GM12865 (cell line): ENCODE results near the gene TENM4.

Source experiments
- DNase-seq: peaks from one replicate; pipeline ENCODE4 v3.0.0; 2010; ENCODE audit warnings: low read depth
- H3K4me3 ChIP-seq: 2 replicates; pipeline ENCODE4 v1.5.1; 2011; ENCODE audit warnings: mild to moderate bottlenecking, low read depth, low read length, control low read depth
- TF ChIP-seq, protein P1 (sequence below): IDR thresholded peaks from 2 replicates; pipeline ENCODE4 v1.5.1; 2011; ENCODE audit warnings: low read length, control low read depth, low read depth, inconsistent platforms; ENCODE audit not compliant: insufficient read depth; ENCODE audit errors: missing control alignments

Gene TENM4

GRCh38 chr11:78783846-78784245 is 657.0 kb downstream of the TENM4 start:
- no peak overlapping the region for H3K4me3 ChIP-seq
- TF ChIP-seq, protein P1, sequence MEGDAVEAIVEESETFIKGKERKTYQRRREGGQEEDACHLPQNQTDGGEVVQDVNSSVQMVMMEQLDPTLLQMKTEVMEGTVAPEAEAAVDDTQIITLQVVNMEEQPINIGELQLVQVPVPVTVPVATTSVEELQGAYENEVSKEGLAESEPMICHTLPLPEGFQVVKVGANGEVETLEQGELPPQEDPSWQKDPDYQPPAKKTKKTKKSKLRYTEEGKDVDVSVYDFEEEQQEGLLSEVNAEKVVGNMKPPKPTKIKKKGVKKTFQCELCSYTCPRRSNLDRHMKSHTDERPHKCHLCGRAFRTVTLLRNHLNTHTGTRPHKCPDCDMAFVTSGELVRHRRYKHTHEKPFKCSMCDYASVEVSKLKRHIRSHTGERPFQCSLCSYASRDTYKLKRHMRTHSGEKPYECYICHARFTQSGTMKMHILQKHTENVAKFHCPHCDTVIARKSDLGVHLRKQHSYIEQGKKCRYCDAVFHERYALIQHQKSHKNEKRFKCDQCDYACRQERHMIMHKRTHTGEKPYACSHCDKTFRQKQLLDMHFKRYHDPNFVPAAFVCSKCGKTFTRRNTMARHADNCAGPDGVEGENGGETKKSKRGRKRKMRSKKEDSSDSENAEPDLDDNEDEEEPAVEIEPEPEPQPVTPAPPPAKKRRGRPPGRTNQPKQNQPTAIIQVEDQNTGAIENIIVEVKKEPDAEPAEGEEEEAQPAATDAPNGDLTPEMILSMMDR = no peak
- no peak for DNase-seq

- DNase-seq = no peak
- TF ChIP-seq, protein P1 = no peak
- no peak overlapping the region for H3K4me3 ChIP-seq
These were observed 657.5 kb downstream of the TENM4 start for GRCh38 chr11:78783301-78783700.

- DNase-seq = no peak
- TF ChIP-seq, protein P1 = no peak
- H3K4me3 ChIP-seq = no peak overlapping the region
These were observed 658.1 kb downstream of the TENM4 start for GRCh38 chr11:78782725-78783124.

- TF ChIP-seq, protein P1 = no peak
- H3K4me3 ChIP-seq = no peak overlapping the region
- no peak for DNase-seq
These were observed 659.9 kb downstream of the TENM4 start for GRCh38 chr11:78780889-78781288.

- no peak for DNase-seq
- TF ChIP-seq, protein P1 = no peak
- no peak overlapping the region for H3K4me3 ChIP-seq
These were observed 667.3 kb downstream of the TENM4 start for GRCh38 chr11:78773492-78773891.

GRCh38 chr11:78773077-78773476 is 667.8 kb downstream of the TENM4 start:
- no peak for DNase-seq
- TF ChIP-seq, protein P1 = no peak

GRCh38 chr11:78772186-78772585 is 668.6 kb downstream of the TENM4 start:
- TF ChIP-seq, protein P1 = no peak

More at GRCh38 chr11:78773077-78773476, 667.8 kb downstream of the TENM4 start:
- H3K4me3 ChIP-seq = no peak overlapping the region

More at GRCh38 chr11:78772186-78772585, 668.6 kb downstream of the TENM4 start:
- no peak overlapping the region for H3K4me3 ChIP-seq
- no peak for DNase-seq
